Right atrium auricular region (tissue), 2 donors: ENCODE measurements around the gene GRPEL1. TPM values are rescaled to one million over a fixed set of nuclear protein-coding genes. Genes with fewer than 3 reads are reported as not detected.

Experiments
- DNase-seq: peaks from one replicate; pipeline ENCODE4 v3.0.0-alpha.2; 2019; ENCODE audit warnings: low spot score
- H3K27ac ChIP-seq, 2 donors: fragments of 200-600 bp; sonication (generic); 1 replicate in 1 of 2; 2 replicates in 1 of 2; pipeline ENCODE4 v1.5.1; 2016 to 2019
- H3K27me3 ChIP-seq, 2 donors: fragments of 200-600 bp; sonication (generic); one replicate each; pipeline versions ENCODE4 v1.5.1 to v1.6.0; 2017 to 2019
- H3K36me3 ChIP-seq: fragments of 200-600 bp; sonication (generic); one replicate; pipeline ENCODE4 v1.5.1; 2016
- H3K4me1 ChIP-seq, 2 donors: fragments of 200-600 bp; sonication (generic); one replicate each; pipeline versions ENCODE4 v1.5.1 to v1.6.0; 2017 to 2019
- H3K4me3 ChIP-seq, 2 donors: fragments of 200-600 bp; sonication (generic); 1 replicate in 1 of 2; 2 replicates in 1 of 2; pipeline ENCODE4 v1.5.1; 2017 to 2019; ENCODE audit warnings: mild to moderate bottlenecking in 1 of 2, moderate library complexity in 1 of 2
- H3K9me3 ChIP-seq, 2 donors: fragments of 200-600 bp; sonication (generic); one replicate each; pipeline ENCODE4 v1.5.1; 2019
- total RNA-seq, 2 donors: library from RNA; depleted of rRNA; stranded (reverse); fragments of >200 nt; gene quantifications; one replicate each; pipeline ENCODE4 v1.1.0, GENCODE V29; 2016
- TF ChIP-seq, protein P1 (sequence below), 2 donors: fragments of 200-600 bp; sonication (generic); IDR thresholded peaks; one replicate each; pipeline ENCODE4 v1.5.1; 2019; ENCODE audit warnings: antibody characterized with exemption in 2 of 2

The GRPEL1 gene
- total RNA-seq, 2 donors from 2014 or later, result 17.8 to 18.4 TPM

DNA sequence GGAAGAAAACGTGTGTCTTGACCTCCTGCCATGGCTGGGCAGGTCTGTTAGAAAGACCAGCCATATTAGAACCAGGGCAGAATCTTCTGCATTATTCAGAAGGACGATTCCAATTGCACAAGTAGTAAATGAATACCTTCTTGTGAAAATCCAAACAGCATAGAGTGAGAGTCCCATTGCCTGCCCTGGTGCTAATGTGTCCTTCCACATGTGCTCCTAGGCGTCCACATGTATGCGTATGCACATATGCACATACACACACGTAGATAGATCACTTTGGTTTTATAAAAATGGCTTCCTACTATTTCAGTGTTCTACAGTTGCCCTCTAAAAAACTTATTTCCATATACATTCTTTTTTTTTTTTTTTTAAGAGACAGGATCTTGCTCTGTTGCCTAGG, 10.2 kb upstream of the GRPEL1 start:
- H3K27ac ChIP-seq, result no peak overlapping the region
- DNase-seq, result no peak
- TF ChIP-seq, protein P1, sequence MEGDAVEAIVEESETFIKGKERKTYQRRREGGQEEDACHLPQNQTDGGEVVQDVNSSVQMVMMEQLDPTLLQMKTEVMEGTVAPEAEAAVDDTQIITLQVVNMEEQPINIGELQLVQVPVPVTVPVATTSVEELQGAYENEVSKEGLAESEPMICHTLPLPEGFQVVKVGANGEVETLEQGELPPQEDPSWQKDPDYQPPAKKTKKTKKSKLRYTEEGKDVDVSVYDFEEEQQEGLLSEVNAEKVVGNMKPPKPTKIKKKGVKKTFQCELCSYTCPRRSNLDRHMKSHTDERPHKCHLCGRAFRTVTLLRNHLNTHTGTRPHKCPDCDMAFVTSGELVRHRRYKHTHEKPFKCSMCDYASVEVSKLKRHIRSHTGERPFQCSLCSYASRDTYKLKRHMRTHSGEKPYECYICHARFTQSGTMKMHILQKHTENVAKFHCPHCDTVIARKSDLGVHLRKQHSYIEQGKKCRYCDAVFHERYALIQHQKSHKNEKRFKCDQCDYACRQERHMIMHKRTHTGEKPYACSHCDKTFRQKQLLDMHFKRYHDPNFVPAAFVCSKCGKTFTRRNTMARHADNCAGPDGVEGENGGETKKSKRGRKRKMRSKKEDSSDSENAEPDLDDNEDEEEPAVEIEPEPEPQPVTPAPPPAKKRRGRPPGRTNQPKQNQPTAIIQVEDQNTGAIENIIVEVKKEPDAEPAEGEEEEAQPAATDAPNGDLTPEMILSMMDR (IDR thresholded peaks at IDR 0.05), result no peak
- H3K9me3 ChIP-seq, result no peaks in the 10 kb centered on the region
- no peaks in the 10 kb centered on the region for H3K27me3 ChIP-seq
- no peaks in the 10 kb centered on the region for H3K4me1 ChIP-seq
- H3K36me3 ChIP-seq, result no peaks in the 10 kb centered on the region
- no peak overlapping the region for H3K4me3 ChIP-seq

- Histone ChIP-seq H3K27me3 (no peaks in the 10 kb centered on the region), H3K4me1 (no peaks in the 10 kb centered on the region), H3K4me3 (no peak overlapping the region), H3K36me3 (no peaks in the 10 kb centered on the region), H3K9me3 (no peaks in the 10 kb centered on the region), H3K27ac (no peak overlapping the region)
- TF ChIP-seq, protein P1 (IDR thresholded peaks at IDR 0.05), result no peak
- DNase-seq, result no peak
These were observed 9.5 kb upstream of the GRPEL1 start for GRCh38 chr4:7077371-7077770.

- TF ChIP-seq, protein P1 (IDR thresholded peaks at IDR 0.05), result no peak
- no peak overlapping the region for H3K27ac ChIP-seq
- no peak overlapping the region for H3K4me3 ChIP-seq
- no peak for DNase-seq
- H3K36me3 ChIP-seq, result no peaks in the 10 kb centered on the region
- no peaks in the 10 kb centered on the region for H3K27me3 ChIP-seq
- no peaks in the 10 kb centered on the region for H3K9me3 ChIP-seq
- no peaks in the 10 kb centered on the region for H3K4me1 ChIP-seq
These were observed 8.8 kb upstream of the GRPEL1 start for GRCh38 chr4:7076696-7077082.

DNA sequence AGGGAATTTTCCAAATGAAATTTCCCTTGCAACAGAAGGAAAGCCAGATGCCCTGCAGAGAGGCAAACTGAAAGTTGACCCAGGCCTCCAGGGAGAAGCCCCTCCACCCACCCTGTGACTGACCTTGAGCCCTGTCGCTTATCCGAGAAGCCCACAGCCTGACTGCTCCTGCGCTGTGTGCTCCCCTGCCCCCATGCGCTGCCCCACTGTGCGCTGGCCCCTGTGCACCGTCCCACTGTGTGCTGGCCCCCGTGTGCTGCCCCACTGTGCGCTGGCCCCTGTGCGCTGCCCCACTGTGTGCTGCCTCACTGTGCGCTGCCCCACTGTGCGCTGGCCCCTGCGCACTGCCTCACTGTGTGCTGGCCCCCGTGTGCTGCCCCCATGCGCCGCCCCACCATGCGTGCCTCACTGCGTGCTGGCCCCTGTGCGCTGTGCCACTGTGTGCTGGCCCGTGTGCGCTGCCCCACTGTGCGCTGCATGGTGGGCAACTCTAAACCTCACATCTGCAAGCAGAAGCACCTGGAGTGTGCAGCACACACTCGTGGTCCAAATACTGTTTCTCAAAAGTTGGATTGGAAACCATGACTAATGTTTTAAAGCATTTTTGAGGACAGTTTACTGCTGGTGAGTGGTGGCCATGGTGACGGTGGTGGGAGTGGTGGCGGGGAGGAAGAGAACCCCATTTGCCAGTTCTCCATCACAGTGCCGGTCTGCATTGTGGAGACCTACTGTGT, 8.3 kb upstream of the GRPEL1 start:
- TF ChIP-seq, protein P1 (IDR thresholded peaks at IDR 0.05), result no peak
- no peak for DNase-seq
- H3K4me3 ChIP-seq, result no peak overlapping the region
- no peak overlapping the region for H3K27ac ChIP-seq
- no peaks in the 10 kb centered on the region for H3K4me1 ChIP-seq
- H3K36me3 ChIP-seq, result no peaks in the 10 kb centered on the region
- no peaks in the 10 kb centered on the region for H3K27me3 ChIP-seq
- no peaks in the 10 kb centered on the region for H3K9me3 ChIP-seq

- no peak for DNase-seq
- peaks cover 0 to 7% of the 10 kb centered on the region in 2 donors for H3K4me1 ChIP-seq
- H3K27me3 ChIP-seq, result no peaks in the 10 kb centered on the region
- no peak overlapping the region for H3K27ac ChIP-seq
- H3K36me3 ChIP-seq, result no peaks in the 10 kb centered on the region
- TF ChIP-seq, protein P1 (IDR thresholded peaks at IDR 0.05), result no peak
- no peaks in the 10 kb centered on the region for H3K9me3 ChIP-seq
- H3K4me3 ChIP-seq, result no peak overlapping the region
These were observed 6.6 kb upstream of the GRPEL1 start for GRCh38 chr4:7074426-7074825.
